ENCODE results near the gene CASP10. TPM values are rescaled to one million over a fixed set of nuclear protein-coding genes. Genes with fewer than 3 reads are reported as not detected.

Gene CASP10
- total and polyA plus RNA-seq, 2 of the 13 experiments (the other 11 are each of a cell fraction or from before 2014, with no cell fraction given), result 22.2 to 23.8 TPM

- TF ChIP-seq TSC22D2 (CRISPR knock-in tag; IDR thresholded peaks at IDR 0.05; ENCODE audit: borderline replicate concordance), result no peak
- TF ChIP-seq ATF1 (CRISPR knock-in tag; IDR thresholded peaks at IDR 0.05), result no peak
- TF ChIP-seq ZNF350 (CRISPR knock-in tag; IDR thresholded peaks at IDR 0.05; ENCODE audit: borderline replicate concordance, low read depth), result peak; percentile 92; the same call in 1 of the 2 replicates
- no peak for TF ChIP-seq ATF5 (CRISPR knock-in tag; IDR thresholded peaks at IDR 0.05; ENCODE audit: low read depth)
- peak; percentile 61; the same call in 1 of the 2 replicates for TF ChIP-seq PHF21A (CRISPR knock-in tag; IDR thresholded peaks at IDR 0.05)
- no peak for TF ChIP-seq STAT5B (CRISPR knock-in tag; IDR thresholded peaks at IDR 0.05)
- TF ChIP-seq MXD3 (CRISPR knock-in tag; IDR thresholded peaks at IDR 0.05), result 0 out of 2 replicates have a peak, but pooled peaks have one; percentile 59
- TF ChIP-seq ARID2 (CRISPR knock-in tag; IDR thresholded peaks at IDR 0.05; ENCODE audit: borderline replicate concordance), result peak; percentile 76; the same call in 1 of the 2 replicates
- TF ChIP-seq ZBTB10 (CRISPR knock-in tag; IDR thresholded peaks at IDR 0.05; ENCODE audit: borderline replicate concordance), result no peak
- TF ChIP-seq TBP (CRISPR knock-in tag; IDR thresholded peaks at IDR 0.05), result 0 out of 2 replicates have a peak, but pooled peaks have one; percentile 47
- no peak; the same call in 1 of the 2 replicates for TF ChIP-seq MED13 (CRISPR knock-in tag; IDR thresholded peaks at IDR 0.05)
- no peak for TF ChIP-seq RNF219 (CRISPR knock-in tag; IDR thresholded peaks at IDR 0.05)
- TF ChIP-seq KLF12 (CRISPR knock-in tag; IDR thresholded peaks at IDR 0.05; ENCODE audit: borderline replicate concordance), result no peak
- TF ChIP-seq HNF1B (CRISPR knock-in tag; IDR thresholded peaks at IDR 0.05), result peak; percentile 90
- no peak for TF ChIP-seq NCOA5 (CRISPR knock-in tag; IDR thresholded peaks at IDR 0.05)
- TF ChIP-seq TRIM24 (CRISPR knock-in tag; IDR thresholded peaks at IDR 0.05), result no peak
- peak; percentile 54; the same call in 1 of the 2 replicates for TF ChIP-seq CREM (IDR thresholded peaks at IDR 0.05)
- TF ChIP-seq CREM (CRISPR knock-in tag; IDR thresholded peaks at IDR 0.05), result no peak
- no peak for TF ChIP-seq SMARCE1 (IDR thresholded peaks at IDR 0.05; ENCODE audit: borderline replicate concordance)
- no peak for TF ChIP-seq XBP1 (CRISPR knock-in tag; IDR thresholded peaks at IDR 0.05)
- TF ChIP-seq ZNF784 (CRISPR knock-in tag; IDR thresholded peaks at IDR 0.05; ENCODE audit: borderline replicate concordance), result peak; percentile 92
- TF ChIP-seq NBN (conservative IDR thresholded peaks at IDR 0.05), result no peak
These were observed 49.0 kb downstream of the CASP10 start (continued) for GRCh38 chr2:201231781-201232466.

Data from HepG2 (cell line).